D721Med (cell line): ENCODE measurements around the gene PAX5.

ENCODE experiments used
- DNase-seq: peaks from one replicate; pipeline ENCODE4 v3.0.0; 2011; ENCODE audit warnings: low spot score; ENCODE audit not compliant: insufficient read length
- FAIRE-seq: peaks from 2 replicates; lab custom pipeline; 2011; peaks lifted over from hg19 to GRCh38; lab: Jason Lieb, UNC
- CTCF ChIP-seq: IDR thresholded peaks from 2 replicates; pipeline ENCODE4 v1.5.1; 2012; ENCODE audit warnings: mild to moderate bottlenecking, control low read depth; ENCODE audit not compliant: insufficient read depth; ENCODE audit errors: missing control alignments

Gene PAX5

GRCh38 chr9:36813154-36813553 is 220.9 kb downstream of the PAX5 start:
- no peak for TF ChIP-seq CTCF
- DNase-seq (no peak), FAIRE-seq (no peak)

- no peak for DNase-seq
- FAIRE-seq, result no peak
- no peak for TF ChIP-seq CTCF
Observed at GRCh38 chr9:36812556-36812955, 221.5 kb downstream of the PAX5 start.

GRCh38 chr9:36808251-36808650 is 225.8 kb downstream of the PAX5 start:
- DNase-seq (no peak), FAIRE-seq (no peak)
- no peak for TF ChIP-seq CTCF

GRCh38 chr9:36803961-36804360 is 230.1 kb downstream of the PAX5 start:
- no peak for FAIRE-seq
- no peak for TF ChIP-seq CTCF
- no peak for DNase-seq

- FAIRE-seq (no peak), DNase-seq (no peak)
- TF ChIP-seq CTCF, result no peak
Observed at GRCh38 chr9:36802201-36802920, 231.7 kb downstream of the PAX5 start.

- TF ChIP-seq CTCF, result no peak
- FAIRE-seq (no peak), DNase-seq (no peak)
Observed at GRCh38 chr9:36800455-36800854, 233.6 kb downstream of the PAX5 start.

GRCh38 chr9:36798350-36799065 is 235.6 kb downstream of the PAX5 start:
- DNase-seq, result no peak
- TF ChIP-seq CTCF, result no peak
- no peak for FAIRE-seq
